Measurements from ENCODE around the gene OR7C2.

Gene OR7C2

GRCh38 chr19:14979476-14980255 lies 38.4 kb downstream of the OR7C2 start, which contains the start of gene SLC1A6:
SLC1A6 (minus strand) TSS chr19:14979864; CDS start chr19:14972910, 6,954 bp downstream.
- DNase-seq = no peak

DNA sequence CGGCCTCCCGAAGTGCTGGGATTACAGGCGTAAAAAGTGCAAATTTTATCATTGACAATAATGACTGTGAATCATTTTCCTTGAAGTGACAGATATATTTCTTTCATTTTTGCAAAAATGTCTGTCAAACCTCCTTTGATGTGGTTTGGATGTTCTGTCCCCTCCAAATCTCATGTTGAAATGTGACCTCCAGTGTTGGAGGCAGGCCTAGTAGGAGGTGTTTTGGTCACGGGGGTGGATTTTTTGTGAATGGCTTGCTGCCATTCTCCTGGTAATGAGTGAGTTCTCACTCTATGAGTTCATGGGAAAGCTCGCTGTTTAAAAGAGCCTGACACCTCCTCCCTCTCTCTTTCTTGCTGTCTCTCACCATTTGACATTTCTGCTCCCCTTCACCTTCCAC lies 43.8 kb downstream of the OR7C2 start:
- DNase-seq = no peak
